Testis (tissue), 3 donors: ENCODE measurements around the gene DNAJC12. TPM values are rescaled to one million over a fixed set of nuclear protein-coding genes. Genes with fewer than 3 reads are reported as not detected.

ENCODE experiments used
- DNase-seq: peaks from one replicate; pipeline ENCODE4 v3.0.0-alpha.2; 2019
- H3K27ac ChIP-seq, 2 donors: fragments of 200-600 bp; sonication (generic); one replicate each; pipeline ENCODE4 v1.5.1; 2019
- H3K27me3 ChIP-seq: fragments of 200-600 bp; sonication (generic); one replicate; pipeline ENCODE4 v1.5.1; 2019
- H3K36me3 ChIP-seq: fragments of 200-600 bp; sonication (generic); one replicate; pipeline ENCODE4 v1.5.1; 2017; ENCODE audit warnings: low read depth; ENCODE audit errors: missing control alignments
- H3K4me1 ChIP-seq: fragments of 200-600 bp; sonication (generic); one replicate; pipeline ENCODE4 v1.5.1; 2019
- H3K4me3 ChIP-seq, 2 donors: fragments of 200-600 bp; sonication (generic); one replicate each; pipeline ENCODE4 v1.5.1; 2017 to 2019
- H3K9me3 ChIP-seq: fragments of 200-600 bp; sonication (generic); one replicate; pipeline ENCODE4 v1.5.1; 2017
- POLR2A ChIP-seq: fragments of 450-650 bp; IDR thresholded peaks from one replicate; pipeline ENCODE4 v1.6.1; 2017; ENCODE audit warnings: antibody characterized with exemption, mild to moderate bottlenecking, moderate library complexity
- WGBS, 2 donors: methylation state at CpG; one replicate each; pipeline ENCODE4 v1.1.5; 2018; 5-methylcytosine and 5-hydroxymethylcytosine counted together
- intact Hi-C: fragments of 100-400 bp; cut with DNase I; formaldehyde crosslinking; loops from one replicate; pipeline ENCODE4 v1.15.1; 2023; ENCODE audit warnings: low total_unique reads
- polyA plus RNA-seq: library from polyadenylated mRNA; stranded (reverse); fragments of 350-450 nt; fragmentation: Illumina TruSeq; extraction: RNeasy Lipid Tissue Mini Kit (QIAGEN cat#74804); gene quantifications from one replicate; pipeline ENCODE4 v1.2.3, GENCODE V29; 2014; ENCODE audit warnings: low read depth, low replicate concordance; ENCODE audit not compliant: insufficient read depth
- total RNA-seq, 2 donors: library from RNA; depleted of rRNA; stranded (reverse); fragments of >200 nt; gene quantifications; one replicate each; pipeline ENCODE4 v1.2.3, GENCODE V29; 2016
- TF ChIP-seq, protein P1 (sequence below), 3 experiments: fragments of 450-650 bp in 2 of 3; fragments of 200-600 bp in 1 of 3; sonication (generic) in 1 of 3; IDR thresholded peaks; one replicate each; pipeline ENCODE4 v1.5.1; 2016 to 2019; ENCODE audit warnings: antibody characterized with exemption in 3 of 3, mild to moderate bottlenecking in 2 of 3, moderate library complexity in 1 of 3

Gene DNAJC12
- total and polyA plus RNA-seq, 3 donors from 2014 or later = 16.0 to 23.3 (median 22.5) TPM

DNA sequence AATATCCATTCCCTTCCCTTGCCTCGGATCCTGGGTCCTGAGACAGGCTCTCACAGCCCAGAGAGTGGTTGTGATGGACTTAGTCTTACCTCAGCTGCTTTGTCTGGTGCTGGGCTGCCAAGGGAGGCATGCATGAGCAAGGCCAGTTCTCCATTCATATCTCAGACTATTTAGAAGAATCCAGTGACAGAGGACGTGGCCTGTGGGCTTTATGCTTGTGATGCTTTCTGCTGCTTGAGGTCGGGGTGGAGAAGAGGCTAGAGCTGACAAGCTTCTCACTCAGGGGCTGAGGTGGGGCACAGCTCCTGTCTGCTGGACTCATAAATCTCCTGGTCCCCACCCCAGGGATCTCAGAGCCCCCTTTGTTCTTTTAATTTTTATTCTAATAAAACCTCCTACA, 66.8 kb downstream of the DNAJC12 start:
- Histone ChIP-seq H3K36me3 (no peaks in the 10 kb centered on the region), H3K27me3 (no peaks in the 10 kb centered on the region), H3K9me3 (no peaks in the 10 kb centered on the region), H3K4me3 (no peak overlapping the region), H3K27ac (no peak overlapping the region), H3K4me1 (no peaks in the 10 kb centered on the region)
- DNase-seq = no peak
- TF ChIP-seq, protein P1, sequence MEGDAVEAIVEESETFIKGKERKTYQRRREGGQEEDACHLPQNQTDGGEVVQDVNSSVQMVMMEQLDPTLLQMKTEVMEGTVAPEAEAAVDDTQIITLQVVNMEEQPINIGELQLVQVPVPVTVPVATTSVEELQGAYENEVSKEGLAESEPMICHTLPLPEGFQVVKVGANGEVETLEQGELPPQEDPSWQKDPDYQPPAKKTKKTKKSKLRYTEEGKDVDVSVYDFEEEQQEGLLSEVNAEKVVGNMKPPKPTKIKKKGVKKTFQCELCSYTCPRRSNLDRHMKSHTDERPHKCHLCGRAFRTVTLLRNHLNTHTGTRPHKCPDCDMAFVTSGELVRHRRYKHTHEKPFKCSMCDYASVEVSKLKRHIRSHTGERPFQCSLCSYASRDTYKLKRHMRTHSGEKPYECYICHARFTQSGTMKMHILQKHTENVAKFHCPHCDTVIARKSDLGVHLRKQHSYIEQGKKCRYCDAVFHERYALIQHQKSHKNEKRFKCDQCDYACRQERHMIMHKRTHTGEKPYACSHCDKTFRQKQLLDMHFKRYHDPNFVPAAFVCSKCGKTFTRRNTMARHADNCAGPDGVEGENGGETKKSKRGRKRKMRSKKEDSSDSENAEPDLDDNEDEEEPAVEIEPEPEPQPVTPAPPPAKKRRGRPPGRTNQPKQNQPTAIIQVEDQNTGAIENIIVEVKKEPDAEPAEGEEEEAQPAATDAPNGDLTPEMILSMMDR (IDR thresholded peaks at IDR 0.05) = no peak
- no peak for TF ChIP-seq POLR2A
- WGBS, 2 donors = 79 to 81% methylated on average over 2 to 3 of the region's 3 CpGs
- intact Hi-C loops = no loop called here

DNA sequence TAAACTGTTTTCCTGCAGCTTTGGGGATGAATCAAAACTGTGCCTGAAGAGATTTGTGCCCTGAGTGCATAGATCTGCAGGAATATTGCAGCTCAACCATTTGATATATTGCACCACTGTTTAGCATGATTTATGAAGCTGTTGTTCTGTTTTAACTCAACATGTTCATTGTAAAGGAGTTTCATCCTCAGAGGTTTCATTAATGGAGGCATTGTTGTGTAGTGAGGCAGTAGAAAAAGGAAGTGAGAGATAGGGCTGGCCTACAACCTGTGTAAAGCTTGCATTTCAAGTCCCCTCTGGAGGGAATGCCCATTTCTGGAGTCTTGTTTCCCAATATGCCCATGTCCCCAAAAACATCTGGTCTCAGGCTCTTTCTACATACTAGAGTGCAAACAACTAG, 67.5 kb downstream of the DNAJC12 start:
- intact Hi-C loops = no loop called here
- H3K36me3 ChIP-seq = no peaks in the 10 kb centered on the region
- H3K4me3 ChIP-seq = no peak overlapping the region
- H3K4me1 ChIP-seq = no peaks in the 10 kb centered on the region
- TF ChIP-seq POLR2A = no peak
- TF ChIP-seq, protein P1 (IDR thresholded peaks at IDR 0.05) = no peak
- no peaks in the 10 kb centered on the region for H3K27me3 ChIP-seq
- DNase-seq = no peak
- H3K27ac ChIP-seq = no peak overlapping the region
- H3K9me3 ChIP-seq = no peaks in the 10 kb centered on the region

DNA sequence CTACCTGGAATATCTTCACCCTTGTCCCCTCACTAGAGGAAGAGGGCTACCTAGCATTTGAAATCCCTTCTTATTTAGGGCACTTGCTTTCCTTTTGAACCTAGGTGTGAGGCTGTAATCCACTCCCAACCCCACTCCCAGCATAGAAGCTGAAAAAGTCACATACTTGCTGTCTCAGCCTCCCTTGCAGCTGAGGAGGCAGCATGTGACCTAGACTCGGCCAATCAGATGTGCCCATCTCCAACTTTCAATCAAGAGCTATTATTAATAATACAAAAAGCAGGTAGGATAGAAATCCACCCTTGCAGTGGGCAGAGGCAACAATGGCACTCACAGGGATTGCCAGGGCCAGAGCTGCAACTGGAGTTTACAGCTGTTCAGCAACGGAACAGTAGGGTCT, 70.7 kb downstream of the DNAJC12 start:
- no peak for DNase-seq
- no peak overlapping the region for H3K27ac ChIP-seq
- WGBS, 2 donors = 70 to 76% methylated on average over 2 of the region's 2 CpGs
- no peaks in the 10 kb centered on the region for H3K9me3 ChIP-seq
- H3K4me1 ChIP-seq = no peaks in the 10 kb centered on the region
- no peaks in the 10 kb centered on the region for H3K36me3 ChIP-seq
- no peak overlapping the region for H3K4me3 ChIP-seq
- no peaks in the 10 kb centered on the region for H3K27me3 ChIP-seq
- intact Hi-C loops = no loop called here
- TF ChIP-seq POLR2A = no peak
- TF ChIP-seq, protein P1 (IDR thresholded peaks at IDR 0.05) = no peak

DNA sequence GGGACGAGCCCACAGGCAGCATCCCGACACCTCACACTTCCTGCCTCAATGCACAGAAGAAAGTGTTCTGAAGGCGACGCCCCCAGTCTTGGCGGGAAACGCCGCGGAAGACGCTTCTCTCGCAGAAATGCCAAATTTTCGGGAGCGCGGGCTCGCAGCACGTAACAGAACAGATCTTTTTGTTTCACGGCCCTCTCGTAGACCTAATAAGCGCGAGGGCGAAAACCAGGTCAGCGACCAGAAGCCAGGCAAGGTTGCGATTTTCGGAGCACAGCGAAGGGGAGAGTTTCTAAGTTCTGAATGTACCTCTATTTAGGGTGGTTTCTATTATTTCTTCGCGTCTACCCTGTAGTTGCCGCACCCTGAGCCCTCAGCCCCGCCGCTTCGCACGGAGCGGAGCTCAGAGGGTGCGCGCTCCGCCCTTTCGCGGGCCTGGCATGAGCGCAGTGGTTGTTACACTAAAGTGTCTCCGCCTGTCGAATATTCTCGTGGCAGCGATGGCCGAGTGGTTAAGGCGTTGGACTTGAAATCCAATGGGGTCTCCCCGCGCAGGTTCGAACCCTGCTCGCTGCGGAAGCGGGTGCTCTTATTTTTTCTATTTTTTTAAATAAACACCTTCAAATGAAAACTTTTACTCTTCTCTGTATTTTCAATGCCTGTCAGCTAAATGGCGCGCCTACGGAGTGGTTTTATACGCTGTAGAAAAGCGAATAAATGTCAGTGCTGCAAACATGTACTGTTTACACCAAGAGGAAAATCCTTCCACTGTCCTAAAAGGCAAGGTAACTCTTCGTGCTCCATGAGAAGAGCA, 73.8 kb downstream of the DNAJC12 start:
- Histone ChIP-seq H3K4me1 (no peaks in the 10 kb centered on the region), H3K27me3 (no peaks in the 10 kb centered on the region), H3K9me3 (no peaks in the 10 kb centered on the region), H3K27ac (peak overlapping the region; percentile 87 to 96), H3K36me3 (no peaks in the 10 kb centered on the region), H3K4me3 (peak overlapping the region; percentile 67 to 69)
- peak; percentile 96 for DNase-seq
- 0 to 1% methylated on average over 55 to 56 of the region's 56 CpGs for WGBS, 2 donors
- TF ChIP-seq, protein P1 (IDR thresholded peaks at IDR 0.05) = no peak
- no peak for TF ChIP-seq POLR2A
- intact Hi-C loops = no loop called here
